CD14-positive monocyte (primary cell): Measurements from ENCODE around the gene FTSJ3. TPM values are rescaled to one million over a fixed set of nuclear protein-coding genes. Genes with fewer than 3 reads are reported as not detected.
"Not testable (repeated sequence)": the region's sequence is repeated elsewhere in the genome, so short reads cannot be mapped to it uniquely, and the experiment has no call there.

Experiments
- DNase-seq, 3 donors: peaks; one replicate each; pipeline ENCODE4 v3.0.0-alpha.2; 2011 to 2022
- H2AFZ ChIP-seq: 2 replicates; pipeline ENCODE4 v1.6.0; 2012; ENCODE audit warnings: mild to moderate bottlenecking, low read depth, low read length, inconsistent platforms; ENCODE audit not compliant: insufficient read depth, poor library complexity, severe bottlenecking
- H3K27ac ChIP-seq, 2 donors: 1 replicate in 1 of 2; 2 replicates in 1 of 2; pipeline ENCODE4 v1.5.1; 2012 to 2013; ENCODE audit warnings: low read length in 2 of 2, control low read depth in 1 of 2, inconsistent platforms in 1 of 2, low read depth in 1 of 2, mild to moderate bottlenecking in 1 of 2
- H3K27me3 ChIP-seq, 2 donors: one replicate each; pipeline versions ENCODE4 v1.6.0 to v1.6.1; 2011 to 2013; ENCODE audit warnings: low read length in 2 of 2; ENCODE audit not compliant: control insufficient read depth in 2 of 2, insufficient read depth in 2 of 2
- H3K36me3 ChIP-seq, 2 donors: replicated peaks in 1 of 2; 1 replicate in 1 of 2; 2 replicates in 1 of 2; pipeline versions ENCODE4 v1.5.1 to v1.6.1; 2012 to 2013; ENCODE audit warnings: low read length in 2 of 2, control low read depth in 1 of 2, inconsistent platforms in 1 of 2, mild to moderate bottlenecking in 1 of 2; ENCODE audit not compliant: insufficient read depth in 2 of 2, control insufficient read depth in 1 of 2
- H3K4me1 ChIP-seq, 2 donors: 1 replicate in 1 of 2; 2 replicates in 1 of 2; pipeline versions ENCODE4 v1.5.1 to v1.6.1; 2012 to 2013; ENCODE audit warnings: low read length in 2 of 2, control low read depth in 1 of 2, inconsistent platforms in 1 of 2, mild to moderate bottlenecking in 1 of 2, moderate library complexity in 1 of 2; ENCODE audit not compliant: insufficient read depth in 2 of 2, control insufficient read depth in 1 of 2
- H3K4me2 ChIP-seq: replicated peaks from 2 replicates; pipeline ENCODE3; 2012; ENCODE audit warnings: low read length, moderate library complexity, mild to moderate bottlenecking; ENCODE audit not compliant: poor library complexity, severe bottlenecking; ENCODE audit errors: extremely low read depth
- H3K4me3 ChIP-seq, 3 experiments: fragments of 200-600 bp in 1 of 3; sonication (generic) in 1 of 3; replicated peaks in 1 of 3; 1 replicate in 2 of 3; 2 replicates in 1 of 3; pipeline ENCODE4 v1.5.1; 2011 to 2013; ENCODE audit warnings: low read length in 3 of 3, mild to moderate bottlenecking in 3 of 3, control low read depth in 2 of 3, low read depth in 2 of 3, inconsistent platforms in 1 of 3, moderate library complexity in 1 of 3
- H3K79me2 ChIP-seq: 2 replicates; pipeline ENCODE4 v1.6.0; 2012; ENCODE audit warnings: mild to moderate bottlenecking, control low read depth, inconsistent platforms, low read length, moderate library complexity; ENCODE audit not compliant: insufficient read depth
- H3K9ac ChIP-seq: 2 replicates; pipeline ENCODE4 v1.6.0; 2017; ENCODE audit warnings: low read length, mild to moderate bottlenecking; ENCODE audit not compliant: insufficient read depth, poor library complexity, severe bottlenecking
- H3K9me3 ChIP-seq, 2 donors: replicated peaks in 1 of 2; 1 replicate in 1 of 2; 2 replicates in 1 of 2; pipeline versions ENCODE4 v1.5.1 to v1.6.1; 2012 to 2013; ENCODE audit warnings: low read length in 2 of 2, control low read depth in 1 of 2; ENCODE audit not compliant: control insufficient read depth in 1 of 2, insufficient read depth in 1 of 2
- H4K20me1 ChIP-seq: 2 replicates; pipeline ENCODE4 v1.6.0; 2012; ENCODE audit warnings: mild to moderate bottlenecking, low read length, control low read depth, moderate library complexity; ENCODE audit not compliant: insufficient read depth
- H3K27ac Mint-ChIP-seq, 7 donors: one replicate each; pipeline ENCODE4 v1.8.0; 2020; ENCODE audit warnings: mild to moderate bottlenecking in 7 of 7, mixed read lengths in 7 of 7, moderate library complexity in 6 of 7, inconsistent platforms in 2 of 7
- H3K27me3 Mint-ChIP-seq, 3 donors: one replicate each; pipeline ENCODE4 v1.8.0; 2021 to 2022; ENCODE audit warnings: low read depth in 3 of 3, mild to moderate bottlenecking in 3 of 3, mixed read lengths in 3 of 3, moderate library complexity in 3 of 3, inconsistent platforms in 1 of 3
- H3K36me3 Mint-ChIP-seq, 2 donors: one replicate each; pipeline ENCODE4 v1.8.0; 2020; ENCODE audit warnings: mixed read lengths in 2 of 2, inconsistent platforms in 1 of 2, mild to moderate bottlenecking in 1 of 2
- H3K4me1 Mint-ChIP-seq: one replicate; pipeline ENCODE4 v1.8.0; 2020; ENCODE audit warnings: mild to moderate bottlenecking, mixed read lengths
- H3K4me3 Mint-ChIP-seq, 2 donors: one replicate each; pipeline ENCODE4 v1.8.0; 2020; ENCODE audit warnings: mild to moderate bottlenecking in 2 of 2, mixed read lengths in 2 of 2, moderate library complexity in 1 of 2
- H3K9me3 Mint-ChIP-seq, 7 donors: one replicate each; pipeline ENCODE4 v1.8.0; 2020 to 2022; ENCODE audit warnings: mixed read lengths in 7 of 7, mild to moderate bottlenecking in 6 of 7, moderate library complexity in 6 of 7, inconsistent platforms in 2 of 7
- CTCF ChIP-seq: fragments of 200-600 bp; IDR thresholded peaks from one replicate; pipeline ENCODE4 v1.8.0; 2022; ENCODE audit warnings: antibody characterized with exemption, mild to moderate bottlenecking
- WGBS: methylation state at CpG from one replicate; pipeline ENCODE4 v1.1.5; 2013; ENCODE audit warnings: missing lambda C conversion rate; ENCODE audit not compliant: insufficient coverage; 5-methylcytosine and 5-hydroxymethylcytosine counted together
- intact Hi-C, 2 donors: fragments of 100-400 bp; cut with micrococcal nuclease; formaldehyde crosslinking; loops; one replicate each; pipeline versions ENCODE4 v1.15.0 to v1.15.1; 2023
- polyA plus RNA-seq, 3 donors: library from polyadenylated mRNA; depleted of rRNA in 1 of 3; unstranded in 2 of 3; stranded (reverse) in 1 of 3; fragments of 300-500 nt in 2 of 3; fragments of >200 nt in 1 of 3; fragmentation: Illumina TruSeq in 2 of 3; gene quantifications; 1 replicate in 2 of 3; 2 replicates in 1 of 3; pipeline ENCODE4 v1.2.3, GENCODE V29; 2012 to 2021

FTSJ3 gene
- polyA plus RNA-seq, 3 donors = 9.2 to 23.7 (median 15.0) TPM

DNA sequence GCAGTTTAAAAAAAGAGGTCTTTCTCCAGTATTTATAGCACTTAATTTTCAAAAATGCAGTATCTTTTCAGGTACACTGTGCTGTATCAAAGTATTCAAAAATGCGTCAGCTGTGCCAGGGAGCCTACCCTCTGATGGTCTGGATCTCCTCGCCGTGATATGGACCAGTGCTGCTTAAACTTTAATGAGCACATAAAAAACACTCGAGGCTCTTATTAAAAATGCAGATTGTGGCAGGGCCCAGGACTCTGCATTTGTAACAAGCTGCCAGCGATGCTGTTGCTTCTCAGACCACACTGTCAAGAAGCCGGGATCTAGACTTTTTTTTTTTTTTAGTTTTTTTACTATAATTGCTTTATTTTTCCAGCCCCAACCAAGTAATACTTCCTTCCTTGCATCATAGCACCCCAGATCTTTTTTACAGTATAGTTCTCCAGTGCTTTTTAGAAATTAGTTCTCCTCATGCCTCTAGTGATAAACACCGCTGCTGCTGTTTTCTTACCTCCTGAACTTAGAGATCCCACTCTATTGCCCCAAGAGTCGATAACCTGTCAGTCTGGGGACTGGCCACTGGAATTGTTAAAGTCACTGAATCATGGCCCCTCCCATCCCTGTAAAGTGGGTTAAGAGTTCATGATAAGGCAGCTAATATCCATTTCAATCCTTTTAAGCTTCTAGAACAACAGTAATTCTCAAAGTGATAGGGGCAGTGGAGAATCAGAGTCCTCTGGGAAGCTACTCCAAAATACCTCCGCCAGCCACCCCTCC, 16.6 kb upstream of the FTSJ3 start:
- intact Hi-C loops = loop anchor here (2.0 to 5.0 kb wide), 6 partner anchors 17 to 222 kb away; partner anchors contain the start of genes CCDC47 (in 1 of the 2), DDX42 (in 1 of the 2), FTSJ3 (in 1 of the 2) and LIMD2 (in 1 of the 2)
- peaks cover 0 to 12% of the 10 kb centered on the region in 2 donors for H3K36me3 Mint-ChIP-seq
- no peaks in the 10 kb centered on the region for H3K27me3 ChIP-seq
- peaks cover 31% of the 10 kb centered on the region for H4K20me1 ChIP-seq
- H3K27ac Mint-ChIP-seq = peak overlapping the region; percentile 92 to 98 (median 96)
- peak overlapping the region; percentile 84 to 85 for H3K27ac ChIP-seq
- H3K9me3 Mint-ChIP-seq = peaks cover 3 to 10% (median 8%) of the 10 kb centered on the region in 7 donors
- H3K4me1 ChIP-seq = peaks cover 43 to 45% of the 10 kb centered on the region in 2 donors
- no peak overlapping the region for H3K9ac ChIP-seq
- peaks cover 0 to 7% (median 0%) of the 10 kb centered on the region in 3 donors for H3K27me3 Mint-ChIP-seq
- H3K79me2 ChIP-seq = peaks cover 33% of the 10 kb centered on the region
- H3K4me2 ChIP-seq = peak overlapping the region; percentile 99
- H3K4me3 Mint-ChIP-seq = peak overlapping the region; percentile 88 to 89
- peak overlapping the region in 2 of 3 experiments; percentile 58 to 98 for H3K4me3 ChIP-seq
- H3K36me3 ChIP-seq = no peaks in the 10 kb centered on the region
- H3K4me1 Mint-ChIP-seq = peaks cover 43% of the 10 kb centered on the region
- 83% methylated on average over 5 of the region's 9 CpGs for WGBS
- H2AFZ ChIP-seq = peak overlapping the region; percentile 73
- peaks cover 0 to 6% of the 10 kb centered on the region in 2 donors for H3K9me3 ChIP-seq
- no peak for DNase-seq
- no peak for TF ChIP-seq CTCF

GRCh38 chr17:63843387-63843888, 16.0 kb upstream of the FTSJ3 start:
- 3% methylated on average over 14 of the region's 19 CpGs for whole genome bisulfite sequencing
- H3K27me3 ChIP-seq, H3K36me3 ChIP-seq, H3K9me3 ChIP-seq, H3K9me3 Mint-ChIP-seq, H3K27me3 Mint-ChIP-seq: not testable (repeated sequence)
- H3K27ac Mint-ChIP-seq = peak overlapping the region; percentile 92 to 98 (median 96)
- Histone ChIP-seq H3K4me2 (peak overlapping the region; percentile 99), H3K27ac (peak overlapping the region; percentile 84 to 85), H2AFZ (peak overlapping the region; percentile 73), H3K4me3 (peak overlapping the region; percentile 57 to 98 (median 58)), H3K79me2 (peaks cover 39% of the 10 kb centered on the region), H3K4me1 (peaks cover 46 to 49% of the 10 kb centered on the region in 2 donors), H3K9ac (peak overlapping the region; percentile 80), H4K20me1 (peaks cover 38% of the 10 kb centered on the region)
- intact Hi-C loops = loop anchor here (2.0 to 5.0 kb wide), 6 partner anchors 17 to 221 kb away; partner anchors contain the start of genes CCDC47 (in 1 of the 2), DDX42 (in 1 of the 2), FTSJ3 (in 1 of the 2) and LIMD2 (in 1 of the 2)
- peak; percentile 63 to 81 (median 70) for DNase-seq
- peaks cover 48% of the 10 kb centered on the region for H3K4me1 Mint-ChIP-seq
- peaks cover 0 to 12% of the 10 kb centered on the region in 2 donors for H3K36me3 Mint-ChIP-seq
- peak overlapping the region; percentile 88 to 89 for H3K4me3 Mint-ChIP-seq
